GM18517 (cell line): ENCODE data around the gene PRL.

Experiments
- ATAC-seq: cut with Tn5 transposase; IDR thresholded peaks from one replicate; pipeline ENCODE4 v1.9.1; 2021; ENCODE audit warnings: mild to moderate bottlenecking, moderate library complexity; ENCODE audit not compliant: unreplicated experiment

Gene PRL

DNA sequence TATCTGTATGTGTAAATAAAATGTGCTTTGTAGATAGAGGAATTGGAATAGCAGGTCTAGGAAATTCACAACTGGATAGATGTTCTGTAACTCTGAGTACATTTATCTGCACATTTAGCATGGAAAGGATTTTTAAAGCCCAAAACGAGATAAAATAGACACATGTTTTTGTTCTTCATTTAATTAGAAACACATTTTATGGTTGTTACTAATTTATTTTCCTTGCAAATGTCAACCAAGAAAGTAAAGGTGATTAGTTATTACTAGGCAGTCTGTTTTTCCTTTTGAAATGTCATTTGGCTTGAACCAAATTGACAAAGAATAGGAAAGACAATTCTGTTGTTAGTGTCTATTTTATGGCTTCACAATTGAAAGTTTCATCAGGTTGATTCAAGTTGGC is 769 bp downstream of the PRL start:
- no peak for ATAC-seq

DNA sequence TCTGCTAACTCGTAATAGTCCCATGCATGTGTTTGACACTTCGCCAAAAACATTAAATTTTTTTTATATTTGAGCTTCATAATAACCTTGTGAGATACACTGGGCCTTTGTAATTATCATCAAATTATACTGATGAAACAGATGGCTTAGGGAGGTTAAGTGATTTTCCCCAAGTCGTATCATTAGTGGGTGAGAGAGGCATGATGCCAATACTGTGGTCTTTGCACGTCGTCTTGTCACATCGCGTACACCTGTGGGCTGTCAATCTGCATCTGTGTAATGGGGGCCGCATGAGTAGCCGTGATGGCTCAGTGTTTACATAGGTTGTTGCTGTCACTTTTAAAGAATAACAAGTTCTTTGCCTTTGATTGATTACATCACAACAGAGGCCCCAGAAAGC is 1.7 kb downstream of the PRL start:
- no peak for ATAC-seq

DNA sequence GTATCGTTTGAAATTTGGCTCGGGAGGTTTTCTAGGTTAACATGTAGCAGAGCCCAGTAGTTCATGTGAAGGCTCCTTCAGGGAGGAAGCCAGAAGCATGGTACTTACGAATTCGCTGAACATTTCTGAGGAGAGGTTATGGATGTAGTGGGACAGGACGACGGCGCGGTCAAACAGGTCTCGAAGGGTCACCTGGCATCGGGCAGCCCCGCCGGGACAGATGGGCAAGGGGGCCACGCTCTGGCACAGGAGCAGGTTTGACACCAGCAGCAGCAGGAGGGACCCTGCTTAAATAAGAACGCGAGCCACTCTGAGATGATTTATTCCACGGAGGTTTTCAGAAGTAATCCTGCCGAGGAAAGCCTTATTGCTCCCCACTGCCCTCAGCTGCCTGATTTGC is 2.5 kb downstream of the PRL start:
- no peak for ATAC-seq

DNA sequence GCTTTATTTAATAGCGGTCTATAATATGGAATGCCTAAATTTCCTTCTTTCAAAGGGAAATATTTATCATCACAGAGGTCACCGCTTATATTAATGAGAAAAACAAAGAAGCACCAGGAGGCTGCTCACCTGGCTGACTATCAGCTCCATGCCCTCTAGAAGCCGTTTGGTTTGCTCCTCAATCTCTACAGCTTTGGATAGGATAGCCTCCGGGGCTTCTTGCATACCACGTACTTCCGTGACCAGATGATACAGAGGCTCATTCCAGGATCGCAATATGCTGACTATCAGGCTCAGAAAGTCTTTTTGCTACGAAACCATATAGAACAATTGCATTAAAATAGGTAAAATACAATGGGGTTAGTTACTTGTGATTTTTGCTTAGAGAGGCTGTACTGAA is 6.8 kb downstream of the PRL start:
- ATAC-seq = no peak

DNA sequence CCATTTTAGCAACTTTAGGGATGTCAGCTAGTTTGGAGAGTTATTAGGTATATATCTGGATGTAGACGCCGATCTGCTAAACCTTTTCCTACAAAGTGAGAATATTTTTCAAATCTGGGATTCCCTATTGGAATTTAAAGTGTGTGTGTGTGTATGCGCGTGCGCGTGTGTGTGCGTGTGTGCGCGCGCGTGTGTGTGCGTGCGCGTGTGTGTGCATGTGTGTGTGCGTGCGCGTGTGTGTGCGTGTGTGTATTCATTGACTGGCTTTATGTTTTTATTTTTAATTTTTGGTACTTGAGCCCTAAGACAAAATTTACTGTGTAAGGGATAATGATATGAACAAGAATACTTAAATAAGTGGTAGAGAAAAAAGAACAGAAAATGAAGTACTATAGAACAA is 8.1 kb downstream of the PRL start:
- no peak for ATAC-seq

- ATAC-seq = no peak
These were observed 12.2 kb downstream of the PRL start for GRCh38 chr6:22284666-22285065.

- ATAC-seq = no peak
These were observed 15.3 kb downstream of the PRL start for GRCh38 chr6:22281341-22282085.

- no peak for ATAC-seq
These were observed 17.4 kb downstream of the PRL start for GRCh38 chr6:22279427-22279826.

- peak; percentile 46 for ATAC-seq
These were observed 25.8 kb downstream of the PRL start for GRCh38 chr6:22271081-22271480.

DNA sequence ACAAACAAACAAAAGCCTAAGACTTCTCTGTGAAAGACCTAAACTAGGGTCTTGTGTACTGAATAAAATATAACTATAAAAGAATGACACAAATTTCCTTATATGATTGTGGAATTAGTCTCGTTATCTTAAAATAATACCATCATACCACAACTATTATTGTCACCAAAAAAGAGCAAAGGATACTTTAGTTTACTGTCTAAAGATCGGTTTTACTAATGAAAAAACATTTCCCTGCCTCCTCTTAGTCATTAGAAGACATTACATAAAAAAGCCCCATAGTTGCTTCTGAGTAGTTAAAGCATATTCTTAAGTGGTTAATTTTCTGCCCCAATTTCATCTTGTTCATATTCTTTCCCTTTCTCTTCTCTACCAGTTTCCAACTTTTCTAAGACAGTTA is 33.1 kb downstream of the PRL start:
- no peak for ATAC-seq

DNA sequence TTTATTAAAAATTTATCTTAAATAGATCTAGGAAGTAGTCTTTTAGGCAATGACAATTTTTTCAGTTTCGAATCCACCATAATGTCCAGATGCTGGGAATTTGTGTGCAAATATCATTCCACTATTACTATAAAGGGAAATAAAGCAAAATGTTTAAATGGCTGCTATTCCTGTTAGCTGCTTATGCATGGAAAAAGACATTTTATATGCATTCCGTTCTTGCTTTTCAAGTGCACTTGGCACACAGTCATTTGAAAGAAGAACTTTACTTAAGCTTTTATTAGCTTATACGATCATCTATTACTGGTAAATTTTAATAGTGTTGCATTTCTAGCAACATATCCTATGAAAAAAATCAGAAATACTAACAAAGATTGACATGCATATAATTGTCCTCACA is 42.0 kb downstream of the PRL start:
- no peak for ATAC-seq

DNA sequence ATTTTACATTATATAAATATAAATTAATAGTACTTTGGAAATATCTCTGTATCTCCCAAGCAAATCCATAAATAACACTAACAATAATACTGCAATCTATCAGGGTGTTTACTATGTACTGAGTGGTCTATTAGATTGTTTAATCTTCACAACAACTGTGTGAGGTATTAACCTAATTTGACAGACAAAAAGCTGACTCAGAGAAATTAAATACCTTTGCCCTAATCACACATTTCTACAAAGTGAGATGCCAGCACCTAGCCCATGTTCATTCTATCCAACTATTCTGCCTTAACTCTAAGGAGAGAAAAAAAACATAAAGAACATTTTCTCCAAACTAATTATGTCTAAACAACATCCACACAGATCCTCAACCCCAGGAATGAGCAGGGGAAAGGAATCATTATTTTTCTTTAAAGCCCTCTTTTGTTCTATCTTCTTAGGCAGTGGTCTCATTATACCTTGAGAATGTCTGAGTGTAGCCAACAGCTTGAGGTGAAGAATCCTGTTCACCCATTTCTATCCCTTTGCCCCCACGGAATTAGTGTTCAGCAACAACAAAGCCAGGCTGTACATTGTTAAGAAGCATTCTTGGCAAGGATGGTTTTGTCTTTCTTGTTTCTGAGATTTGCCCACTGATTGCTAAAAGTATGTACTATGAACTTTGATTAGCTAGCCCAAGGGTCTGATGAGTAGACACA is 42.7 kb downstream of the PRL start:
- ATAC-seq = no peak

DNA sequence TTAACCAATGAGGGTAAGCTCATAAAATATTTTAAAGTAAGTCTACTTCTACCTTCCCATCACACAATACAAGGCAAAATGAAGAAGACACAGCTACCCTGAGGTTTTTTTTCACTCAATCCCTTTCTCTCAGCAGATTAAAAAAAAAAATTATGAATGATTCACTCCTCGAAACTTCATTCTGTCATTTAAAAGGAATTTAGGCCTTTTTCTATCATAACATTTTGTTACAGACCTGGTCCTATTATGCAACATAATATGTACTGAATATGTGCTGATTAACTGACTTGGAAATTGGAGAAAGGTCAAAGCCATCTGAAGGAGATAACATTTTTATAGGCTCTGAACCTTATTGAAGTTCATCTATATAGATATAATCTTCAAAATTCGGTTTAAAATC is 45.5 kb downstream of the PRL start:
- no peak for ATAC-seq

GRCh38 chr6:22250486-22250885 is 46.4 kb downstream of the PRL start:
- no peak for ATAC-seq

DNA sequence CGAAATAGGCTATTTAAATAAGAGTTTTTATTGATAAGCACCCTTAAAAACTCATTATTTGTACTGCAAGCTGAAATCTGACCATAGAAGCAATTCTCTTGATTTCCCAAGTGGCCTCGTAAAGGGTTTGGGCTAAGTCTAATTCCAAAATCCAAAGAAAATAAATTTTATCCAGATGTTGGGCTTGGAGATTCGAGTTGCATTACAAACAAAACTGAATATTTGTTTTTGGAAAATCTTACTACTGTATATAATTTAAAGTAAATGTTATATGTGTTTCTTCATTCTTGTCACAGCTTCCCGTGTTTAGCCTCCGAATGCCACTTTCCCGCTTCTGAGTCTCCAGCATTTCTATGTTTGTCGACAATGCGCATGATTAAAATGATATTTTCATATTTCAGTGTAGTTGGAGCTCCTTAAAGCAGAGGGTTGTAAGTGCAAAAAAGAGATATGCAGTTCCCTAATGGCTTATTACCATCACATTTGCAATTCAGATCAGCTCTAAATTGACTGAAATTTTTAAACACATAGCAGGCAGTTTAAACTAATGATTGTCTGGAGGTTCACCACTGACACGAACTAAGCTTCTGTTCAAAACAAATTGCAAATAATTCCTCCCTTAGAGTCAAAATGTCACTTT is 47.0 kb downstream of the PRL start:
- ATAC-seq = no peak

GRCh38 chr6:22248513-22249308 is 48.1 kb downstream of the PRL start:
- no peak for ATAC-seq

GRCh38 chr6:22247916-22248482 is 48.8 kb downstream of the PRL start:
- ATAC-seq = no peak

DNA sequence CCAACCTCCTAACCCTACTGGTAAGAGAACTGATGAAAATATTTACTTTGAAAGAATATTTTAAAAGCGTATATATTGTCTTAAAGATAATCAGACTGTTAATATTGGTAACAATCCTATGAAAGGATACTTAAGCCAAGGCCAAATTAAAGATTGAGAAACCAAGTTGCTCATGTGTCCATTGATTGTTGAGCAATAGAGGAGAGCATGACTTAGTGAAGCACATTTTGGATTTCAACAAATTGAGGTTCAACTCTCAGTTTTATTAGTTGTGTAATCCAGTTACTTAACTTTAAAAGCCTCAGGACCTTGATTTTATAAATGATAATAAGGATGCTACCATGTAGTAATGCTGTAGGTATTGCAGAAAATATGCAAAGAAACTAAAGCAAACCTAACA is 56.8 kb downstream of the PRL start:
- ATAC-seq = no peak

DNA sequence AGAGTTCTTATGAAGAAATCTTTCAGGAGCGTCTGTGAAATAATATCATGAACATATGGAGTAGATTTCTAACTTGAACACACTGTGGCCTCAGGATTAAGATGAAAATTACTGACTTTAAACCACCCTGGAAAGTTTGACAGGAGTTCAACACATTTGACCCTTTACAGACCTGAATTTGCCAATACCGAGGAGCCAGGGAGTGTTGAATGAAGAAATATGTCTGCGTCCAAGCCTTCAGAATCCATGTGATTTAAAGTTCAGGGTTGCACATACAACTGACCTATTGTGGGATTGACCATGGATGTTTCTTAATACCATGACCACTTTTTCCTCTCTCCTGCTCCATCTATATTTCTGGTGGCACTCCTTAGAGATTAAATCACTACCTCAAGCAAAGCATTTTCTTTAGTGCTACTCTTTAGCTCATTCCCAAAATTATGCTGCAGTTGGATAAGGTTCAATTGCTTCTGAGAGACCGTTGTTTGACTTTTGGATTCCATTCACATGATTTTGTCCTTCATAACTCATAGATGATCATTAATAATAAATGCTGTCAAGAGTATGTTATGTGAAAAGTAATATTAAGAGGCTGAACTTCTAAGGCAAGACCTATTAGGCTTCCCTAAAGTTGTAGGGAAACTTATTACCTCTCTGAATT is 57.4 kb downstream of the PRL start:
- no peak for ATAC-seq

DNA sequence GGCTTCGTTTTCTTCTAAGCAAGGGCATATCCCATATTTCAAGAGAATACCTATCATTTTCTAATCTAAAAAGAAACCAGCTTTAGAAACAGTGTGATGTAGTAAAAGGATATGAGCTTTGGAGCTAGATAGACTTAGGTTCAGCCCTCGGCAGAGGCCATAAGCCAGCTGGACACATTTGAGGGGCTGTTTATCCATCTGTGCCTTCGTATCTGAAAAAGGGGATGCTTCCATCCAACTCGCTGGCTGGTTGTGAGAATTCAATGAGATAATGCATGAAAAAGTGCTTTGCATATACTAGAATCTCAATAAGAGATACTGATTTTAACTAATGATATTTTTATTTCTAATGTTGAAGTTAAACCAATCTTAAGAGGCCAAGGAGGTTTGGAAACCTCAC is 58.0 kb downstream of the PRL start:
- no peak for ATAC-seq

DNA sequence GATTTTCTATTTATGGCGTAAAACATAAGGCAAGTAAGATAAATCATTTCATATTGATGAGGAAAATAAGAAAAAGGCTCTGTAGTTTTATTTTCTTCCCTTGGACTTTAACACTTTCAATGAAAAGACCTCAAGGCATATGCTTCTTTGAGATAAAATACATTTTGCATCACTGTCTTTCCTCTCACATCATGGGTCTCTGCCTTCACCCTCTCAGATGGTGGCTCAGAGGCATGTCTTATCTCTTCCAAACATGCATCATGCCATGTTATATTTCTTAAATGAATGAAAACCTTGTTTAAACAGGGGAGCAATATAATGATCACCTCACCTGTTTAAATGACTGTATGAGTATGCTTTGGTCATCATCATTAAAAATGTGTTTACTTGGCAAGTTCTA is 59.3 kb downstream of the PRL start:
- ATAC-seq = no peak
